ENCODE results near the gene ESRRB.

GRCh38 chr14:76330411-76331327 lies 45.3 kb upstream of the ESRRB start:
- TF ChIP-seq CTCF (IDR thresholded peaks at IDR 0.05) (no peak), POLR2A (IDR thresholded peaks at IDR 0.05) (no peak), POLR2AphosphoS5 (IDR thresholded peaks at IDR 0.05) (no peak)

All from breast epithelium (tissue), 3 donors.